Calu3 (cell line): ENCODE measurements around the gene PACRG. TPM values are rescaled to one million over a fixed set of nuclear protein-coding genes. Genes with fewer than 3 reads are reported as not detected.

Experiments
- BruUV-seq: library from RNA; stranded (reverse); fragments of 400-500 nt; replicated peaks from 2 replicates; lab custom pipeline; 2021; lab: Mats Ljungman, UMichigan
- CTCF ChIA-PET: fragments of 300-600 bp; sonication (Branson Sonifier 250); formaldehyde crosslinking; loops from one replicate; lab custom pipeline; 2022; ENCODE audit warnings: antibody characterized with exemption; lab: Charles Lee
- DNase-seq: peaks from one replicate; pipeline ENCODE4 v3.0.0; 2022
- H3K27ac Mint-ChIP-seq: one replicate; pipeline ENCODE4 v1.8.0; 2022; ENCODE audit warnings: mixed read lengths; ENCODE audit not compliant: unreplicated experiment
- H3K27me3 Mint-ChIP-seq: one replicate; pipeline ENCODE4 v1.8.0; 2022; ENCODE audit warnings: mixed read lengths; ENCODE audit not compliant: unreplicated experiment
- H3K36me3 Mint-ChIP-seq: one replicate; pipeline ENCODE4 v1.8.0; 2022; ENCODE audit warnings: mild to moderate bottlenecking, moderate library complexity, mixed read lengths; ENCODE audit not compliant: insufficient read depth, unreplicated experiment
- H3K4me1 Mint-ChIP-seq: one replicate; pipeline ENCODE4 v1.8.0; 2022; ENCODE audit warnings: mild to moderate bottlenecking, low read depth, mixed read lengths; ENCODE audit not compliant: unreplicated experiment
- H3K4me3 Mint-ChIP-seq: one replicate; pipeline ENCODE4 v1.8.0; 2022; ENCODE audit warnings: mild to moderate bottlenecking, low read depth, moderate library complexity, mixed read lengths; ENCODE audit not compliant: unreplicated experiment
- H3K9me3 Mint-ChIP-seq: one replicate; pipeline ENCODE4 v1.8.0; 2022; ENCODE audit warnings: low read depth, mixed read lengths; ENCODE audit not compliant: unreplicated experiment
- CTCF ChIP-seq: fragments of 200-600 bp; IDR thresholded peaks from one replicate; pipeline ENCODE4 v1.8.0; 2022; ENCODE audit warnings: antibody characterized with exemption; ENCODE audit not compliant: unreplicated experiment
- intact Hi-C: fragments of 100-400 bp; cut with micrococcal nuclease; formaldehyde crosslinking; loops from one replicate; pipeline ENCODE4 v1.10.0; 2022; ENCODE audit not compliant: unreplicated experiment
- total RNA-seq: library from RNA; stranded (reverse); gene quantifications from 2 replicates; pipeline ENCODE4 v1.2.3, GENCODE V29; 2022

Gene PACRG
- total RNA-seq, 1 experiment from 2014 or later, result 1.5 TPM

- H3K27ac Mint-ChIP-seq, result no peak overlapping the region
These were observed 479.9 kb downstream of the PACRG start for GRCh38 chr6:163207431-163208383.

DNA sequence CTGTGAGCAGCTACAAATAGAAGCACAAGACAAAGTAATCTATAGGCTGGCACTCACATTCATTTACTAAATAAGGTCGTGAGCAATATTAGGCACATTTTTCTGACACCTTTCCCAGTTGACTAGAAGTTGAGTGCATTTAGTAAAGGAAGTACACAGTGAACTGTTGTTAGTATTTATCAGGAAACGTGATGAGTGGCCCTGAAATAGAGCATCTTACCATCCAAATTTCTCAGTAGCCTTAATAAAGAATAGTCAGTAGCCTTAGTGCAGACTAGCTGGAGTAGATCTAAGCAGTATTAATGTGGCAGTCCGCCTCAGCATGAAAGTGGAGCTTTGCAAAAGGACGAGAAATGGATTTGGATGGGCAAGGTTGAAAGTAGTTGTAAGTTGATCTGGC, 481.2 kb downstream of the PACRG start:
- DNase-seq, result no peak
- CTCF ChIA-PET, result interaction anchor here (0.6 kb wide), 1 partner anchor 1017 kb away, joined by 4 read pairs; no protein-coding TSS in a partner anchor
- H3K4me1 Mint-ChIP-seq, result no peaks in the 10 kb centered on the region
- no peaks in the 10 kb centered on the region for H3K27me3 Mint-ChIP-seq
- BruUV-seq, result no TSS peak
- no peak overlapping the region for H3K27ac Mint-ChIP-seq
- no peaks in the 10 kb centered on the region for H3K36me3 Mint-ChIP-seq
- intact Hi-C loops, result no loop called here
- no peak for TF ChIP-seq CTCF
- H3K9me3 Mint-ChIP-seq, result peaks cover 17% of the 10 kb centered on the region
- no peak overlapping the region for H3K4me3 Mint-ChIP-seq

More at GRCh38 chr6:163207431-163208383, 479.9 kb downstream of the PACRG start:
- peaks cover 15% of the 10 kb centered on the region for H3K9me3 Mint-ChIP-seq
- no peaks in the 10 kb centered on the region for H3K4me1 Mint-ChIP-seq
- CTCF ChIA-PET, result no interaction called here
- no peak overlapping the region for H3K4me3 Mint-ChIP-seq
- no TSS peak for BruUV-seq
- TF ChIP-seq CTCF, result no peak
- H3K36me3 Mint-ChIP-seq, result no peaks in the 10 kb centered on the region
- no peak for DNase-seq
- intact Hi-C loops, result no loop called here
- H3K27me3 Mint-ChIP-seq, result no peaks in the 10 kb centered on the region

- Mint-ChIP-seq H3K36me3 (no peaks in the 10 kb centered on the region), H3K27ac (no peak overlapping the region), H3K27me3 (no peaks in the 10 kb centered on the region), H3K4me1 (no peaks in the 10 kb centered on the region), H3K9me3 (peaks cover 14% of the 10 kb centered on the region), H3K4me3 (no peak overlapping the region)
- no peak for DNase-seq
- TF ChIP-seq CTCF, result no peak
- CTCF ChIA-PET, result no interaction called here
- no TSS peak for BruUV-seq
- intact Hi-C loops, result no loop called here
These were observed 484.3 kb downstream of the PACRG start for GRCh38 chr6:163212123-163212522.

GRCh38 chr6:163214259-163214658, 486.5 kb downstream of the PACRG start:
- no peaks in the 10 kb centered on the region for H3K27me3 Mint-ChIP-seq
- H3K36me3 Mint-ChIP-seq, result no peaks in the 10 kb centered on the region
- TF ChIP-seq CTCF, result no peak
- peaks cover 16% of the 10 kb centered on the region for H3K9me3 Mint-ChIP-seq
- no peaks in the 10 kb centered on the region for H3K4me1 Mint-ChIP-seq
- H3K27ac Mint-ChIP-seq, result no peak overlapping the region
- BruUV-seq, result no TSS peak
- no peak overlapping the region for H3K4me3 Mint-ChIP-seq
- DNase-seq, result no peak
- intact Hi-C loops, result no loop called here
- CTCF ChIA-PET, result no interaction called here
